GM21723 (cell line): Measurements from ENCODE around the gene KLHL9.

Experiments used
- ATAC-seq: cut with Tn5 transposase; IDR thresholded peaks from one replicate; pipeline ENCODE4 v1.9.1; 2021; ENCODE audit warnings: mild to moderate bottlenecking, moderate library complexity; ENCODE audit not compliant: unreplicated experiment

KLHL9 gene

DNA sequence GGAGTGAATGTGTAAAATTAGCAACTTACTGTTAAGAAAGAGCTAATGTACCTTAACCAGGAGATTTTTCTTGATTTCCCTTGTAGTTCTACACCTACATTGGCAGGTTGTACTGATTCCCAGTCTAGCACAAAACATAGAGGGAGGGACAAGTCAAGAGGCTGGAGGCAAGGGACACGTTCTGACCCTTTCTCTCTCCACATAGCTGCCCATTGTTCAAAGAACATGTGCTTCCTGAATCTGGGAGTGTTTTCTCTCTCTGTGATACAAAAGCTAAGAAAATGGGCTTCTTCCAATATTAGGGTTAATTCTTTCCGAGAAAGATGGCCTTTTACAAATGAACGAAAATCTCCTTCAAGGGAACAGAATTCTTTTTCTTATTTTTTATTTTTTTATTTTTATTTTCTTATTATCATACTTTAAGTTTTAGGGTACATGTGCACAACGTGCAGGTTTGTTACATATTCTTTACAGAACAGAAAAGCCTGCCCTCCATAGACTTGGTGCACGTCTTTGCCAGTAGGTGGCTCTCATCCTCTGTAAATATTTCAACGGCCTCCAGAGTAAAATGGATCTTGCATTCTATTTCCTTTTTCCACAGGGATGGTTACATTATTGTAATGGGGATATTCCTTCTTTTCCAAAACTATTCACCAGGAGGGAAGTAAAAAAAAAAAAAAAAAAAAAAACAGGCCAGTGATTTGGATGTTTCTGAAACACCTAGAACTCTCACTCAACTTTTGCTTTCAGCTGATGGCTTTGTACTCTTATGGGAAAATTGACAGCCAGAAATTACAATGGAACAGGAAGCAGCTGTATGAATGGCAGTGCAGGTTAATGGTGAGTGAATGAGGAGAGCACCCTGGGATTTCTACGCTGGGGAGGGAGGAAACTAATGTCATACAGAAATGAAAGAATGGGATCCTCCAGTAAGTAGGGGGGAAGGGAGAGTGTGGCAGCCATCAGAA is 17.0 kb downstream of the KLHL9 start:
- ATAC-seq, result peak; percentile 82

DNA sequence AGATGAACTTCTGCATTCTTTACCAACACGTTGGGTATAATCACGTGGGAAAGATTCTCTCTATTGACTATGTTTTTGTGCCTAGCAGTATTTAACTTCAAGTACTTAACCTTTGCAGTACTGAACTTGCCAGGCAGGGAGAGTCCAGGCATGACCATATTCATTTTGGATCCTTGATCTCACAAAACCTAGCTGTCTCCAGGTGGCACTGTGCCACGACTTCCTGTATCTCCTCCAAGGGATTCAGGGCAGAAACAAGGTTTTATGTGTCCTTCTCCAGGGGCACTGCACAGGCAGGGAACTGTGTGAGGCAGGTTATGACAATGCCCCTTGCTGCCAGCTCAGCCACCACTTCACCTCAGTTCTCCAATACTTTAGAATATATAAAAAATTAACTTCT is 18.3 kb downstream of the KLHL9 start:
- no peak for ATAC-seq

DNA sequence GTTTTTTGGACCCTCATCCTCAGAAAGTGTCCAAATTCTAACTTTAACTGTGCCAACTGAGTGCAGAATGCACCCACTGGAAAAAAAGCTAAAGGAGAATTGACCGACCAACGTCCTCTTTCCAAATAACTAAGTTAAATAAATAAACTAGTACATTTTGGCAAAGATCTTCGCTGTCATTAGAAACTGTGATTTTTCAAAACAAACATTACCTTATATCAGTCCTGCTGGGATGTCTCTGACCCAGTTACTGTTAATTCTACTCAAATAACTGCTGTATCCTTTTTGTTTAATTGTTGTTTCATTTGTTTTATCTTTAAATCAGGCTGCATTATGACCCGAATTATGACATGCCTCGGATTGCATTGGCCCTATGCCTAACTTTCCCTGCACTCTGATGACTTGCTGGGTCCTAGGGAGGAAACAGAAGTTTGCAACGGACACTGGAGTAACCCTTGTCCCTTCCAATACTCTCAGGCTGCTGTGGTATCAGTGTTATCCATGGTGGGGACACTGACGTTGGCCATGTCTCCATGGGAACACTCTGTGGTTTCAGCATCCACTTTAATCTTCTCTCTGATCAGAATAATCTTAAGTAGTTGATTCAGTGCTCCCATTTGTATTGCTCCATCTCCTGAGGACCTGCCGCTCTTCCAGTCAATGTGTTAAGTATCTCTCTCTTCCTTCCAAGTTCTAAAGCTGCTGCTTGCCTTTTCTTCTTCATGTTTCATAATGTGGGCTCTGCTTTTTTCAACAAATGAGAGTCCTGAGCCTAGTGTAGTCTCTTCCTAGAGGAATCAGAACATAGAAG is 19.0 kb downstream of the KLHL9 start:
- ATAC-seq, result no peak

DNA sequence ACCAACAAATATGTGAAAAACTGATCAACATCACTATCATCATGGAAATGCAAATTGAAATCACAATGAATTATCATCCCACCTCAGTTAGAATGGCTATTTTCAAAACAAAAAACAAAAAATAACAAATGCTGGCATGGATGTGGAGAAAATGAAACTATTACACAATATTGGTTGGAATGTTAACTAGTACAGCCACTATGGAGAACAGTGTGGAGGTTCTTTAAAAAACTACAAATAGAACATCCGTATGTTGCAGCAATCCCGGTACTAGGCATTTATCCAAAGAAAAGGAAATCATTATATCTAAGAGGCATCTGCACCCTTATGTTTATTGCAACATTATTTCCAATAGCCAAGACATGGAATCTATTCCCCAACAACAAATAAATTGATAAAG is 21.1 kb downstream of the KLHL9 start:
- ATAC-seq, result no peak

DNA sequence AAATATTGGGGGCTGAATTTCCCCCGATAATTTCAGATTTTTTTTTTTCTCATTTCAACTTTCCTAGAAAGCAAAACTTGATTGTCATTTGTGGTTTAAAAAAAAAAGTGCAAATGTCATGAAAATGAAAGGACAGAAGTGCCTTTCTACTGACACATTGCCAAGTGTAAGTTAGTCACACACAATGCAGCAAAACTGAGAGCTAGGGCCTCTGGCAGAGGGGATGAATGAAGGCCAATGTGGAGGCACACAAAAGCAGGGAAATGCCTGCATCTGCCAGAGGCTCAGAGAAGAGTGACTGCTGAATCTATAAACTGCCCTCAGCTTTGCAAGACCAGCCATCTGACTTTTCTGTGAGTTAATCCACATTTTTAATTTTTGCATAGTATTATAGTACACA is 23.3 kb downstream of the KLHL9 start:
- no peak for ATAC-seq

DNA sequence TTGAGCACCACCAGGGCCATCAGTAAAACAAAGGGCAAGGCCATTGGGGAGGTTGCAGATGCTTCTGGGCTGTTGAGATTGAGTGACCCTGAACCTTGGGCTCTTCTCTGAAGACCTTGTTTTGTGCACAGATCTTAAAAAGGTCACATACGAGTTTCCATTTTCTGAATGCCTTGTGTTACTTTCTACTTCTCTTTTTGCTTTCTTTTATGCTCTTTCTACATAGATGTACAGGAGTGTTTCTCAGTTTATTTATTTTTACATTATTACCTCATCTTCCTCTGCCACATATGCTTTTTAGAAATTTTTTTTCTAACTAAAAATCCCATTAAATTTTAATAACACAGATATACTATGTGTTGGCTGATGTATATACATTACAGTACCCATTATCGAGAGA is 30.0 kb downstream of the KLHL9 start, which contains the start of gene IFNA5:
TSS of gene IFNA5 (minus strand) at position 101 of the 400 bp plus-strand sequence. CDS start at position 44, 57 bp downstream.
- ATAC-seq, result no peak

DNA sequence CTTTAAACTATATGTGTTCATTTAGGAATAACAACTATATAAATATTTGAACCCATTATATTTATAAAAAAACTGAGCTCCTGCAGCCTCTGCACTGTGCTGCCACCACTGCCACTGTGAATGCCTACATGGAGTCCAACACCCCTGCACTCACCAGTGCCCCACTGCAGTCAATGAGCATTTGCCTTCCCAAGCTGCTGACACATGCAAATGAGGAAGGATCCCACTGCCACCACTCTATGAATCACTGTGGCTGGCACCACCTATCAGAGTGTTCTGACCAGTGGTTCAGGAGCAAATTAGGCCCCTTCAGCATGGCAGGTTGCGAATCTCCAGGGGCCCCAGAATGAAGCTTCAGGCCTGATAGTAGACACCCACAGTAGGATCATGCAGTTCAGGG is 39.2 kb downstream of the KLHL9 start:
- ATAC-seq, result no peak

DNA sequence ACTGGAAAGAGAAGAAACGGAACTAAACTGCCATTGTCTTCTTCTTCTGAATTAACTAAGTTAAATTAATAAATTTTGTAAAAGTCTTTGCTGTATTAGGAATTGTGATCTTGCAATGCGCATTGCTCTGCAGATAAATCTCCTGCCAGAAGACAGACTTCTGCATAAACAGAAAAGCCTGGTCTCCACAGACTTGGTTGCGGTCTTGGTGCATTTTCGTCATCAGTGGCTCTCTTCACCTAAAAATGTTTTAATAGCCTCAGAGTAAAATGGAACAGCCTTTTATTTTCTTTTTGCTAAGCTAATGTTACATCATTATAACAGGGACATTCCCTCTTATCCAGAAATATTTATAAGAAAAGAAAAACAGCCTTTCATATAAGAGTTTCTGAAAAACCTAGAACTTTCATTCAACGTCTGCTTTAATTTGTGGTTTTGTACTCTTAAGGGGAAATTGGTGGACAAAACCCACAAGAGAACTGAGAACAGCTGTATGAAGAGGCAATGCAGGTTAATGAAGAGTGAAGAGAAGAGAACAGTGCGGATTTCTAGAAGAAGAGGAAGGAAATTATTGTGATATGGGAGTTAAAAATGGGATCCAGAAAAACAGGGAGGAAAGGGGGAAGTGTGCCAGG is 40.2 kb downstream of the KLHL9 start:
- ATAC-seq, result peak; percentile 72

DNA sequence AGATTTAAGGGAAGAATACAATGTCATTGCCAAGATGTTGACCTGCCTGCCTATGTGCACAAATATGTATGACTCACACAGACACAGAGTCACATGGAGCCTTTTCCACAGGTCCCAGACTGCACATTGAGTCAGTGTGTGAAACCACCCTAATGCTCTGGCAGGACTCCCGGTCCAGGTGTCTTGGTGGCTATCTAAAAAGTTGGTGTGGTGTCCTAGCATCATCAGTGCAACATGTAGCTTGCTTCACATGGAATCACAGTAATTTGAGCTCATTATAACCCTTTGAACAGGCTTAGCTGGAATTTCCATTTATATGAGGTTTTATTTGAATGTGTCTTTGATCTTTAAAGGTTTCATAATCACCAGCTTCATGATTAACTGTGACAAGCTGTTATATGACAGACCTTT is 40.8 kb downstream of the KLHL9 start:
- ATAC-seq, result peak; percentile 67

DNA sequence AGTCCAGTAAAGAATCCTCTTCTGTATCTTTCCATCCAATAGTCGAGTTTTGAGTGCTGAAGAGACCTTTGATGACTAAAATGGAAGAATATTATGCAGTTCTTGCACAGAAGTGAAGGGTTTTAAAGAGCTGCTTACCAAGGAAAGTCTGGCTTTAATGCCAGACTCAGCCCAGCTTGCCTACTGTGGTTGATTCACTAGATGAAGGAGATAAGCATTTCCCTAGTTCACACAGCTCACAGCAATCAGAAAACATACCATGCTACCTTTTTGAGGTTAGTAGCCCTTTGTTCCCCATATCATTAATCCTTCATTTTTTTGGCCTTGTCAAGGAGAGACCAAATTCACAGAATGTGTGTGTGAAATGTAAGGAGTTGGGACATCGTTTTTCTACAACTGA is 45.4 kb downstream of the KLHL9 start:
- ATAC-seq, result no peak

DNA sequence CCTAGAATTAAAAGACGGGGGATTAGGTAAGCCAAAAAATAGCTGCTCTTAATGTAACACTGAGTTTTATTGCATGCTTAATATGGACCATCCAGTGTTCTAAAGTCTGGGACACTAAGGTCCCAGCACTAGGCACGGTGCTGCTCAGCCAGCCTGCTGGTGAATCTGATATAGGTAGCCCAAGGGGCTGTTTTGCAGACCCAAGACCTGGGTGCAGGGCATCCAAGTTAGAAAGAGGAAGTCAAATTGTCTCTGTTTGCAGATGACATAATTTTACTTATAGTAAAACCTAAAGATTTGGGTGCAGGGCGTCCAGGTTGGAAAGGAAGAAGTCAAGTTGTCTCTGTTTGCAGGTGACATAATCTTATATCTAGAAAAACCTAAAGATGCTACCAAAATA is 47.9 kb downstream of the KLHL9 start:
- ATAC-seq, result no peak

DNA sequence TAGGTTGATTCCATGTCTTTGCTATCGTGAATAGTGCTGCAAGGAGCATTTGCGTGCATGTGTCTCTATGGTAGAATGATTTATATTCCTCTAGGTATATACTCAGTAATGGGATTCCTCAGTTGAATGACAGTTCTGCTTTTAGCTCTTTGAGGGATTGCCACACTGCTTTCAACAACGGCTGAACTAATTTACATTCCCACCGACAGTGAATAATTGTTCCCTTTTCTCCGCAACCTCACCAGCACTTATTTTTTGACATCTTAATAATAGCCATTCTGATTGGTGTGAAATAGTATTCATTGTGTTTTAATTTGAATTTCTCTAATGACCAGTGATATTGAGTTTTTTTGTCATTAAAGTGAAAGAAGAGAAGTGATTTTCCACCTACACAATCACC is 48.5 kb downstream of the KLHL9 start:
- ATAC-seq, result no peak

DNA sequence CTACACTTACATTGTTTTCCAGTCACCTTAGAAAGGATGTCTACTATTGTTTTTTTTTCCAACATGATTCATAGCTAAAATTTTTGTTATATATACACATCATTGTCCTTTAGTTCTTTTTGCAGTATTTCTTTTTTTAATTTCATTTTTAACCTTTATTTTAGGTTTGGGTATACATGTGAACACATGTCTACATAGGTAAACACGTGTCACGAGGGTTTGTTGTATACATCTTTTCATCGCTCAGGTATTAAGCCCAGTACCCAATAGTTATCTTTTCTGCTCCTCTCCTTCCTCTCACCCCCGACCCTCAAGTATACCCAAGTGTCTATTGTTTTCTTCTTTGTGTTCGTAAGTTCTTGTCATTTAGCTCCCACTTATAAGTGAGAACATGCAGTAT is 49.1 kb downstream of the KLHL9 start:
- ATAC-seq, result no peak

DNA sequence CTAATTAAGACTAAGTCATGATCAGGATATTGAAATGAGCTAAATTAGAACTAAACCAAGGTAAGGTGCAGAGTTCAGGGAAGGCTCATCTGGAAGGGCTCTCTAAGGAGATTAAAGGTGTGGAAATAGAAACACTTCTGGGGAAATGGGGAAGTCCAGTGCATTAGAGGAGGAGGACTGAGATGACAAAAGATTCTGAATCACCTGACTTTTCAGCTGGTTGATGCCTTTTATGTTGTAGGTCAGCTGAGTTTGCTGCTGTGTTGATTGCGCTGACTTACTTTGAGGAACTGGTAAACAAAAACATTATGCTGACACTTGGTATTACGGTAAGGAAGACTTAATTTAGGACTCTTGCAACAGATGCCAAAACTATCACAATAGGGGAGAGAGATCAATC is 53.9 kb downstream of the KLHL9 start:
- no peak for ATAC-seq
